GM13977 (cell line): ENCODE measurements around the gene HSPB1.

Experiments used
- DNase-seq: peaks from one replicate; pipeline ENCODE4 v3.0.0; 2012; ENCODE audit warnings: low spot score
- CTCF ChIP-seq: IDR thresholded peaks from 2 replicates; pipeline ENCODE4 v1.5.1; 2012; ENCODE audit warnings: mild to moderate bottlenecking, control low read depth; ENCODE audit not compliant: insufficient read depth; ENCODE audit errors: extremely low read depth, missing control alignments
- in situ Hi-C: fragments of 300-500 bp; cut with MboI; formaldehyde crosslinking; loops from one replicate; pipeline ENCODE4 v1.12.0; 2022; ENCODE audit warnings: low sequenced_read_pairs, low pct_unique_long_range_greater_than_20kb, mixed read lengths, inconsistent platforms; ENCODE audit not compliant: unreplicated experiment

Gene HSPB1

GRCh38 chr7:76261931-76262330 lies 40.5 kb upstream of the HSPB1 start:
- in situ Hi-C loops, result no loop called here
- no peak for TF ChIP-seq CTCF

GRCh38 chr7:76262683-76263402 lies 39.6 kb upstream of the HSPB1 start:
- peak; percentile 84 for TF ChIP-seq CTCF
- in situ Hi-C loops, result no loop called here
- peak; percentile 65 for DNase-seq

More at GRCh38 chr7:76261931-76262330, 40.5 kb upstream of the HSPB1 start:
- no peak for DNase-seq

- no peak for TF ChIP-seq CTCF
- DNase-seq, result no peak
- in situ Hi-C loops, result no loop called here
These were observed 37.2 kb upstream of the HSPB1 start for GRCh38 chr7:76265299-76265698.

GRCh38 chr7:76267107-76267893 lies 35.2 kb upstream of the HSPB1 start:
- in situ Hi-C loops, result no loop called here
- no peak for TF ChIP-seq CTCF
- DNase-seq, result no peak

GRCh38 chr7:76267894-76268183 lies 34.6 kb upstream of the HSPB1 start:
- DNase-seq, result no peak
- TF ChIP-seq CTCF, result no peak
- in situ Hi-C loops, result no loop called here

GRCh38 chr7:76268376-76268775 lies 34.1 kb upstream of the HSPB1 start:
- in situ Hi-C loops, result no loop called here
- no peak for TF ChIP-seq CTCF

More at GRCh38 chr7:76268376-76268775, 34.1 kb upstream of the HSPB1 start:
- DNase-seq, result no peak
